ENCODE results near the gene UBE2J2.
A peak's percentile ranks its signal among the peaks of the same experiment; 100 is the strongest.
"Not testable (repeated sequence)": the region's sequence is repeated elsewhere in the genome, so short reads cannot be mapped to it uniquely, and the experiment has no call there.

Gene UBE2J2

GRCh38 chr1:1253972-1254666, 19.5 kb downstream of the UBE2J2 start:
- no peak for DNase-seq

- DNase-seq, result no peak
These were observed 20.3 kb downstream of the UBE2J2 start for GRCh38 chr1:1253314-1253713.

GRCh38 chr1:1250786-1251284, 22.8 kb downstream of the UBE2J2 start:
- DNase-seq, result peak; percentile 56

GRCh38 chr1:1248009-1248913, 25.4 kb downstream of the UBE2J2 start:
- not testable (repeated sequence) for DNase-seq

- DNase-seq, result no peak
These were observed 26.2 kb downstream of the UBE2J2 start for GRCh38 chr1:1247341-1247913.

GRCh38 chr1:1246577-1247340, 26.9 kb downstream of the UBE2J2 start, which contains the start of gene C1QTNF12:
Gene C1QTNF12, minus strand, starts transcription at chr1:1246722. Its CDS starts 32 bp downstream, at chr1:1246690.
- no peak for DNase-seq

- no peak for DNase-seq
These were observed 27.7 kb downstream of the UBE2J2 start for GRCh38 chr1:1245817-1246576.

GRCh38 chr1:1245178-1245816, 28.4 kb downstream of the UBE2J2 start:
- no peak for DNase-seq

- DNase-seq, result no peak
These were observed 29.4 kb downstream of the UBE2J2 start for GRCh38 chr1:1244192-1244811.

GRCh38 chr1:1243807-1244191, 29.9 kb downstream of the UBE2J2 start:
- no peak for DNase-seq

- DNase-seq, result no peak
These were observed 30.4 kb downstream of the UBE2J2 start for GRCh38 chr1:1243266-1243660.

- DNase-seq, result no peak
These were observed 31.0 kb downstream of the UBE2J2 start for GRCh38 chr1:1242461-1243265.

- no peak for DNase-seq
These were observed 31.9 kb downstream of the UBE2J2 start for GRCh38 chr1:1241588-1242219.

- DNase-seq, result no peak
These were observed 32.6 kb downstream of the UBE2J2 start for GRCh38 chr1:1240822-1241587.

GRCh38 chr1:1240348-1240732, 33.3 kb downstream of the UBE2J2 start:
- DNase-seq, result no peak

- no peak for DNase-seq
These were observed 33.9 kb downstream of the UBE2J2 start for GRCh38 chr1:1239614-1240347.

- DNase-seq, result no peak
These were observed 34.4 kb downstream of the UBE2J2 start for GRCh38 chr1:1239227-1239613.

- no peak for DNase-seq
These were observed 34.9 kb downstream of the UBE2J2 start for GRCh38 chr1:1238702-1239178.
